Heart left ventricle (tissue), 13 donors: ENCODE data around the gene CACNA1D.

Experiments
- POLR2A ChIP-seq, 2 donors: fragments of 450-650 bp; IDR thresholded peaks; one replicate each; pipeline ENCODE4 v1.6.1; 2017; ENCODE audit warnings: antibody characterized with exemption in 2 of 2, mild to moderate bottlenecking in 2 of 2, moderate library complexity in 2 of 2
- TF ChIP-seq, protein P1 (sequence below), 12 donors: fragments of 200-600 bp; sonication (generic) in 4 of 12; IDR thresholded peaks; one replicate each; pipeline versions ENCODE4 v1.5.0 to v1.8.0; 2018 to 2022; ENCODE audit warnings: antibody characterized with exemption in 12 of 12, mild to moderate bottlenecking in 5 of 12
- donor health status: ischemic (EF 13 %, LVEDD 7.1; RV severe dilation, severe dysfunction).
- donor health status: DM: no; HTN: yes; CAD: no.
- donor health status: DM: no; HTN: no; CAD: no.
- donor health status: ischemic (EF 25% LVEDD 6.9; RV normal size, moderate dysfunction).
- donor health status: ischemic (EF 25% LVEDD 5.7; RV mildly dilated, moderate dysfunction).
- donor health status: ischemic (EF 35%, LVEDD 5.7; RV mildly dilated, moderate dysfunction).
- donor health status: nonischemic (EF 11% LVEDD 7.7; RV severe dilation, severe dysfunction).
- donor health status: DM: yes; HTN: yes; CAD: no.
- donor health status: PGD.
- donor health status: ischemic (EF 29% LVEDD 5.4; RV normal size, mild dysfunction).
- donor health status: nonischemic (EF 23%, LVEDD 6.1; RV moderate dilation, normal function).

DNA sequence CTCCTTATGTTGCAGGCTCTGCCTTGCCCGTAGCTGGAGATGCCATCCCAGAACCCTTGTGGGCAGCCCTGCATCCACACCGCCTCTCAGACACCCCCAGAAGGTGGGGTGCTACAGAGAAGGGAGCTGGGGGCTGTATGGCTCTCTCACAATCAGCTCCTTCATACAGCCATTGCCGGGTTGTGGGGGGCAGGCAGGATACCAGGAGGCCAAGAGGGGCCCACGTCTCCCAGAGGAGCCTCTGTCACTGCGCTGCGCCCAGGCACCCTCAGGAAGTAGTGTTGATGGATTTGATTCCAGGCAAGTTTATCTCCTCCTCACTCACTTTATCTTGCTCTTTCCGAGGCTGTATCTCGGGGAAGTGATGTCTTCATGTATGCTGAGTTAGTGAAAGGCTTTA lies 180.2 kb downstream of the CACNA1D start:
- TF ChIP-seq, protein P1, sequence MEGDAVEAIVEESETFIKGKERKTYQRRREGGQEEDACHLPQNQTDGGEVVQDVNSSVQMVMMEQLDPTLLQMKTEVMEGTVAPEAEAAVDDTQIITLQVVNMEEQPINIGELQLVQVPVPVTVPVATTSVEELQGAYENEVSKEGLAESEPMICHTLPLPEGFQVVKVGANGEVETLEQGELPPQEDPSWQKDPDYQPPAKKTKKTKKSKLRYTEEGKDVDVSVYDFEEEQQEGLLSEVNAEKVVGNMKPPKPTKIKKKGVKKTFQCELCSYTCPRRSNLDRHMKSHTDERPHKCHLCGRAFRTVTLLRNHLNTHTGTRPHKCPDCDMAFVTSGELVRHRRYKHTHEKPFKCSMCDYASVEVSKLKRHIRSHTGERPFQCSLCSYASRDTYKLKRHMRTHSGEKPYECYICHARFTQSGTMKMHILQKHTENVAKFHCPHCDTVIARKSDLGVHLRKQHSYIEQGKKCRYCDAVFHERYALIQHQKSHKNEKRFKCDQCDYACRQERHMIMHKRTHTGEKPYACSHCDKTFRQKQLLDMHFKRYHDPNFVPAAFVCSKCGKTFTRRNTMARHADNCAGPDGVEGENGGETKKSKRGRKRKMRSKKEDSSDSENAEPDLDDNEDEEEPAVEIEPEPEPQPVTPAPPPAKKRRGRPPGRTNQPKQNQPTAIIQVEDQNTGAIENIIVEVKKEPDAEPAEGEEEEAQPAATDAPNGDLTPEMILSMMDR (IDR thresholded peaks at IDR 0.05) = no peak
- no peak for TF ChIP-seq POLR2A (IDR thresholded peaks at IDR 0.05)
